Stimulated activated CD8-positive, alpha-beta memory T cell treated with anti-CD3 and anti-CD28 coated beads, Interleukin-7, amount 100 ng/mL, for 1 hour (primary cell): ENCODE data around the gene BARD1.
"Not testable (repeated sequence)": the region's sequence is repeated elsewhere in the genome, so short reads cannot be mapped to it uniquely, and the experiment has no call there.

Experiments used
- DNase-seq, 2 donors: peaks; one replicate each; pipeline ENCODE4 v3.0.0-alpha.2; 2020; ENCODE audit warnings: low read depth in 2 of 2

Gene BARD1

GRCh38 chr2:214808981-214809750, at the start of gene BARD1:
TSS of gene BARD1 (minus strand) at chr2:214809683. CDS start at chr2:214809569, 114 bp downstream.
- peak; percentile 13 to 24 for DNase-seq

GRCh38 chr2:214856137-214856536, 46.7 kb upstream of the BARD1 start:
- DNase-seq: no peak

- DNase-seq: no peak
Observed at GRCh38 chr2:214853906-214854305, 44.4 kb upstream of the BARD1 start.

GRCh38 chr2:214843823-214844222, 34.3 kb upstream of the BARD1 start:
- no peak for DNase-seq

- no peak for DNase-seq
Observed at GRCh38 chr2:214839464-214839863, 30.0 kb upstream of the BARD1 start.

GRCh38 chr2:214837466-214837865, 28.0 kb upstream of the BARD1 start:
- DNase-seq: no peak

GRCh38 chr2:214836568-214836967, 27.1 kb upstream of the BARD1 start:
- no peak for DNase-seq

GRCh38 chr2:214830794-214831346, 21.4 kb upstream of the BARD1 start:
- DNase-seq: no peak

GRCh38 chr2:214816008-214816533, 6.6 kb upstream of the BARD1 start:
- no peak for DNase-seq

- DNase-seq: no peak
Observed at GRCh38 chr2:214810671-214811070, 1.2 kb upstream of the BARD1 start.

GRCh38 chr2:214809751-214810564, 475 bp upstream of the BARD1 start:
- peak; percentile 96 to 97 for DNase-seq

GRCh38 chr2:214807653-214808052, 1.8 kb downstream of the BARD1 start:
- no peak for DNase-seq

GRCh38 chr2:214801768-214802397, 7.6 kb downstream of the BARD1 start:
- DNase-seq: no peak

GRCh38 chr2:214801068-214801467, 8.4 kb downstream of the BARD1 start:
- no peak for DNase-seq

GRCh38 chr2:214800180-214800579, 9.3 kb downstream of the BARD1 start:
- DNase-seq: no peak

GRCh38 chr2:214796911-214797310, 12.6 kb downstream of the BARD1 start:
- no peak for DNase-seq

- DNase-seq: not testable (repeated sequence)
Observed at GRCh38 chr2:214783181-214783580, 26.3 kb downstream of the BARD1 start.

GRCh38 chr2:214782671-214783070, 26.8 kb downstream of the BARD1 start:
- no peak for DNase-seq

- no peak for DNase-seq
Observed at GRCh38 chr2:214781226-214781625, 28.3 kb downstream of the BARD1 start.

GRCh38 chr2:214775971-214776370, 33.5 kb downstream of the BARD1 start:
- DNase-seq: no peak

- DNase-seq: no peak
Observed at GRCh38 chr2:214774108-214774507, 35.4 kb downstream of the BARD1 start.

GRCh38 chr2:214772443-214773015, 37.0 kb downstream of the BARD1 start:
- DNase-seq: no peak
